ENCODE measurements around the gene RHCG.

DNA sequence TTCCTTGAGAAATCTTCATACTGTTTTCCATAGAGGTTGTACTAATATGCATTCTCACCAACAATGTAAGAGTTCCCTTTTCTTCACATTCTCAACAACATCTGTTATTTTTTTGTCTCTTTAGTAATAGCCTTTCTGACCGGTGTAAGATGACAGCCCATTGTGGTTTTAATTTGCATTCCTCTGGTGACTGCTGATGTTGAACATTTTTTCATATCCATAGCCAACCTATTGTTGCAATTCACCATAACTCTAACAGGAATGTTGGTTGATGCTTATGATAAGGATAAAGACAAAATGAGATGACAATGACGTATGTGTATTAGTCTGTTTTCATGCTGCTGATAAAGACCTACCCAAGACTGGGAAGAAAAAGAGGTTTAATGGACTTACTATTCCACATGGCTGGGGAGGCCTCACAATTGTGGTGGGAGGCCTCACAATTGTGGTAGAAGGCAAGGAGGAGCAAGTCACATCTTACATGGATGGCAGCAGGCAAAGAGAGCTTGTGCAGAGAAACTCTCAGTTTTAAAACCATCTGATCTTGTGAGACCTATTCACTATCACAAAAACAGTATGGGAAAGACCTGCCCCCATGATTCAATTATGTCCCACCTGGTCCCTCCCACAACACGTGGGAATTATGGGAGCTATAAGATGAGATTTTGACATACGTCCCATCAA is 37.6 kb upstream of the RHCG start:
- TF ChIP-seq, protein P1, sequence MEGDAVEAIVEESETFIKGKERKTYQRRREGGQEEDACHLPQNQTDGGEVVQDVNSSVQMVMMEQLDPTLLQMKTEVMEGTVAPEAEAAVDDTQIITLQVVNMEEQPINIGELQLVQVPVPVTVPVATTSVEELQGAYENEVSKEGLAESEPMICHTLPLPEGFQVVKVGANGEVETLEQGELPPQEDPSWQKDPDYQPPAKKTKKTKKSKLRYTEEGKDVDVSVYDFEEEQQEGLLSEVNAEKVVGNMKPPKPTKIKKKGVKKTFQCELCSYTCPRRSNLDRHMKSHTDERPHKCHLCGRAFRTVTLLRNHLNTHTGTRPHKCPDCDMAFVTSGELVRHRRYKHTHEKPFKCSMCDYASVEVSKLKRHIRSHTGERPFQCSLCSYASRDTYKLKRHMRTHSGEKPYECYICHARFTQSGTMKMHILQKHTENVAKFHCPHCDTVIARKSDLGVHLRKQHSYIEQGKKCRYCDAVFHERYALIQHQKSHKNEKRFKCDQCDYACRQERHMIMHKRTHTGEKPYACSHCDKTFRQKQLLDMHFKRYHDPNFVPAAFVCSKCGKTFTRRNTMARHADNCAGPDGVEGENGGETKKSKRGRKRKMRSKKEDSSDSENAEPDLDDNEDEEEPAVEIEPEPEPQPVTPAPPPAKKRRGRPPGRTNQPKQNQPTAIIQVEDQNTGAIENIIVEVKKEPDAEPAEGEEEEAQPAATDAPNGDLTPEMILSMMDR (IDR thresholded peaks at IDR 0.05), result no peak
- TF ChIP-seq EP300 (IDR thresholded peaks at IDR 0.05) (no peak), POLR2A (IDR thresholded peaks at IDR 0.05) (no peak)
